Activated CD4-positive, alpha-beta T cell treated with anti-CD3 and anti-CD28 coated beads, Interleukin-2, amount 50 U/mL, for 48 hours (primary cell): ENCODE results near the gene VPS50.
"Not testable (repeated sequence)": the region's sequence is repeated elsewhere in the genome, so short reads cannot be mapped to it uniquely, and the experiment has no call there.

ENCODE experiments used
- DNase-seq, 2 experiments: peaks; one replicate each; pipeline ENCODE4 v3.0.0-alpha.2; 2020

Gene VPS50

GRCh38 chr7:93342178-93342577, 110.0 kb downstream of the VPS50 start:
- not testable (repeated sequence) for DNase-seq

- DNase-seq = no peak
Observed at GRCh38 chr7:93350338-93350737, 118.2 kb downstream of the VPS50 start.

- no peak for DNase-seq
Observed at GRCh38 chr7:93352881-93353280, 120.7 kb downstream of the VPS50 start.

- no peak for DNase-seq
Observed at GRCh38 chr7:93354815-93355214, 122.6 kb downstream of the VPS50 start.

GRCh38 chr7:93359520-93360198, 127.5 kb downstream of the VPS50 start:
- no peak for DNase-seq

GRCh38 chr7:93361853-93362252, 129.7 kb downstream of the VPS50 start:
- no peak for DNase-seq

GRCh38 chr7:93364806-93365205, 132.6 kb downstream of the VPS50 start:
- no peak for DNase-seq

GRCh38 chr7:93365341-93365740, 133.2 kb downstream of the VPS50 start:
- no peak for DNase-seq

- no peak for DNase-seq
Observed at GRCh38 chr7:93366816-93367215, 134.7 kb downstream of the VPS50 start.

GRCh38 chr7:93367254-93367653, 135.1 kb downstream of the VPS50 start:
- no peak for DNase-seq

- DNase-seq = not testable (repeated sequence)
Observed at GRCh38 chr7:93370937-93371336, 138.8 kb downstream of the VPS50 start.

- no peak for DNase-seq
Observed at GRCh38 chr7:93373537-93373936, 141.4 kb downstream of the VPS50 start.

- no peak for DNase-seq
Observed at GRCh38 chr7:93374345-93374940, 142.3 kb downstream of the VPS50 start.

GRCh38 chr7:93375603-93376002, 143.4 kb downstream of the VPS50 start:
- DNase-seq = no peak

- DNase-seq = no peak
Observed at GRCh38 chr7:93378131-93378760, 146.1 kb downstream of the VPS50 start.

GRCh38 chr7:93382362-93382761, 150.2 kb downstream of the VPS50 start:
- DNase-seq = no peak

- DNase-seq = no peak
Observed at GRCh38 chr7:93390660-93391059, 158.5 kb downstream of the VPS50 start.

GRCh38 chr7:93392984-93393383, 160.8 kb downstream of the VPS50 start:
- no peak for DNase-seq

- no peak for DNase-seq
Observed at GRCh38 chr7:93399642-93400041, 167.5 kb downstream of the VPS50 start.

- DNase-seq = no peak
Observed at GRCh38 chr7:93402944-93403343, 170.8 kb downstream of the VPS50 start.

GRCh38 chr7:93407239-93407638, 175.1 kb downstream of the VPS50 start:
- no peak for DNase-seq

- DNase-seq = no peak
Observed at GRCh38 chr7:93409324-93409723, 177.2 kb downstream of the VPS50 start.
